WTC11 (cell line): ENCODE results near the gene MRPL32.

Experiments used
- ATF1 ChIP-seq: sonication (generic); formaldehyde crosslinking; IDR thresholded peaks from 2 replicates; pipeline ENCODE4 v1.8.1; 2023; ENCODE audit warnings: mild to moderate bottlenecking, moderate library complexity, missing genetic modification reagents
- CREB1 ChIP-seq: sonication (generic); formaldehyde crosslinking; IDR thresholded peaks from 2 replicates; pipeline ENCODE4 v1.8.0; 2023; ENCODE audit warnings: mild to moderate bottlenecking, missing genetic modification reagents
- CREM ChIP-seq: sonication (generic); formaldehyde crosslinking; IDR thresholded peaks from 2 replicates; pipeline ENCODE4 v1.8.1; 2022; ENCODE audit warnings: mild to moderate bottlenecking, missing genetic modification reagents, moderate library complexity
- CTCF ChIP-seq: fragments of 200-600 bp; IDR thresholded peaks from 2 replicates; pipeline ENCODE4 v1.8.0; 2022; ENCODE audit warnings: antibody characterized with exemption
- E2F1 ChIP-seq: sonication (generic); formaldehyde crosslinking; IDR thresholded peaks from 2 replicates; pipeline ENCODE4 v1.8.0; 2022; ENCODE audit warnings: mild to moderate bottlenecking, missing genetic modification reagents
- FOXJ3 ChIP-seq: sonication (generic); formaldehyde crosslinking; IDR thresholded peaks from 2 replicates; pipeline ENCODE4 v1.9.0; 2021; ENCODE audit warnings: missing genetic modification reagents, mild to moderate bottlenecking, borderline replicate concordance
- JUN ChIP-seq: sonication (generic); formaldehyde crosslinking; IDR thresholded peaks from 2 replicates; pipeline ENCODE4 v1.8.0; 2023; ENCODE audit warnings: mild to moderate bottlenecking, missing genetic modification reagents
- NFE2L1 ChIP-seq: sonication (generic); formaldehyde crosslinking; IDR thresholded peaks from 2 replicates; pipeline ENCODE4 v1.8.1; 2023; ENCODE audit warnings: missing genetic modification reagents
- NR3C1 ChIP-seq: sonication (generic); formaldehyde crosslinking; conservative IDR thresholded peaks from 2 replicates; pipeline ENCODE4 v1.8.1; 2023; ENCODE audit warnings: low read depth, mild to moderate bottlenecking, missing genetic modification reagents
- TCF7 ChIP-seq: sonication (generic); formaldehyde crosslinking; IDR thresholded peaks from 2 replicates; pipeline ENCODE4 v1.8.0; 2022; ENCODE audit warnings: mild to moderate bottlenecking, low read depth, missing genetic modification reagents, moderate library complexity
- TEAD1 ChIP-seq: sonication (generic); formaldehyde crosslinking; IDR thresholded peaks from 2 replicates; pipeline ENCODE4 v1.8.0; 2022; ENCODE audit warnings: mild to moderate bottlenecking, missing genetic modification reagents
- ZNF232 ChIP-seq: sonication (generic); formaldehyde crosslinking; IDR thresholded peaks from 2 replicates; pipeline ENCODE4 v1.8.0; 2022; ENCODE audit warnings: mild to moderate bottlenecking, missing genetic modification reagents
- ZNF263 ChIP-seq: sonication (generic); formaldehyde crosslinking; IDR thresholded peaks from 2 replicates; pipeline ENCODE4 v1.8.1; 2022; ENCODE audit warnings: low read depth, mild to moderate bottlenecking, moderate library complexity, missing genetic modification reagents
- ZNF512 ChIP-seq: sonication (generic); formaldehyde crosslinking; IDR thresholded peaks from 2 replicates; pipeline ENCODE4 v1.8.1; 2022; ENCODE audit warnings: missing genetic modification reagents, borderline replicate concordance

GRCh38 chr7:42947521-42947920, 15.3 kb downstream of the MRPL32 start:
- TF ChIP-seq TEAD1 (CRISPR knock-in tag) = no peak
- no peak for TF ChIP-seq CTCF
- TF ChIP-seq CREM = no peak
- no peak for TF ChIP-seq NR3C1
- TF ChIP-seq NFE2L1 (CRISPR knock-in tag) = no peak
- TF ChIP-seq E2F1 = no peak
- no peak for TF ChIP-seq FOXJ3 (CRISPR knock-in tag)
- no peak for TF ChIP-seq ZNF512 (CRISPR knock-in tag)
- no peak for TF ChIP-seq CREB1 (CRISPR knock-in tag)
- no peak for TF ChIP-seq ZNF263 (CRISPR knock-in tag)
- TF ChIP-seq TCF7 (CRISPR knock-in tag) = no peak
- TF ChIP-seq JUN (CRISPR knock-in tag) = no peak
- no peak for TF ChIP-seq ZNF232 (CRISPR knock-in tag)
- TF ChIP-seq ATF1 (CRISPR knock-in tag) = no peak
